Activated CD8-positive, alpha-beta memory T cell treated with anti-CD3 and anti-CD28 coated beads for 36 hours (primary cell): Measurements from ENCODE around the gene RNASEH2A. TPM values are rescaled to one million over a fixed set of nuclear protein-coding genes. Genes with fewer than 3 reads are reported as not detected.

ENCODE experiments used
- CTCF ChIA-PET: fragments of 350-600 bp; sonication (Branson Sonifier 250); formaldehyde crosslinking; loops from one replicate; lab custom pipeline; 2021; ENCODE audit warnings: antibody characterized with exemption; lab: Charles Lee
- POLR2A ChIA-PET: fragments of 350-600 bp; sonication (Branson Sonifier 250); formaldehyde crosslinking; loops from one replicate; lab custom pipeline; 2021; ENCODE audit warnings: antibody characterized with exemption; lab: Charles Lee
- total RNA-seq, 2 experiments: library from RNA; stranded (reverse); gene quantifications; one replicate each; pipeline ENCODE4 v1.2.3, GENCODE V29; 2021

RNASEH2A gene
- total RNA-seq, 2 experiments from 2014 or later = 58.3 to 60.7 TPM

- POLR2A ChIA-PET = interaction anchor here (0.6 to 8.2 kb wide), 3 partner anchors 21 to 1595 kb away, joined by 3 to 110 read pairs (median 10); partner anchors contain the start of gene HOOK2
Observed at GRCh38 chr19:12797607-12798006, 8.8 kb upstream of the RNASEH2A start.

DNA sequence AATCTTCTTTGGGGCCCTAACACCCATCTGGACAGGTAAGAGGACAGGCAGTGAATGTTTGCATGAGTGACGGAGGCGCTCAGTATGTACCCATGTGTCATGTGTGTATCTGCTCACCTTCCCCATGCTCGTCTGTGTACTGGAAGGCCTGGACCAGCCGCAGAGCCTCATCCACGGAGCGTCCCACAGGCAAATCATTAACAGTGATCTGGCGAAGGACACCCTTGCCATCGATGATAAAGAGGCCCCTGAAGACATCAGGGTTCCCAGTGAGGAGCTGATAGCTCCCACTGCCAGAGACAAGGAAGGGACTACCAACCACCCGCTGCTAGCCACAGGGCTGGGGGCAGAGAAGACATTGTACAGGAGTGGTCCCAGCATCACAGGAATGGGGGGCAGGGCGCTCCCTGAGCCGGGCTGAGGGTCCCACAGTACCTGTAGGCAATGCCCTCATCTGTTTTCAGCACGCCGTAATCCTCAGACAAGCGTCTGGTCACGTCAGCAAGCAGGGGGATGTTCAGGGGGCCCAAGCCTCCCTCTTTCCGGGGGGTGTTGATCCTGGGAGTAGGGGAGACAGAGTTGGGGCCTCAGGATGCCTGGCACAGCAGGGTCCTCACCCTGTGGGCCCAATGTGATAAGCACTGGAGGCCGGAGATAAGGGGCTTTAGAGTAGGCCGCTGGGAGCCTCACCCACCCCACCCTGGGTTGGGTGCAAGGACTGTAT, 6.5 kb upstream of the RNASEH2A start:
- CTCF ChIA-PET = interaction anchor here (0.6 to 14.9 kb wide), 5 partner anchors 33 to 243 kb away, joined by 3 to 598 read pairs (median 3); partner anchors contain the start of gene HOOK2
- POLR2A ChIA-PET = interaction anchor here (0.7 kb wide), 1 partner anchor 58 kb away, joined by 5 read pairs; no protein-coding TSS in a partner anchor

More at GRCh38 chr19:12797607-12798006, 8.8 kb upstream of the RNASEH2A start:
- CTCF ChIA-PET = interaction anchor here (0.7 to 14.9 kb wide), 7 partner anchors 15 to 1813 kb away, joined by 3 to 598 read pairs (median 4); partner anchors contain the start of genes HOOK2 and TRIR

DNA sequence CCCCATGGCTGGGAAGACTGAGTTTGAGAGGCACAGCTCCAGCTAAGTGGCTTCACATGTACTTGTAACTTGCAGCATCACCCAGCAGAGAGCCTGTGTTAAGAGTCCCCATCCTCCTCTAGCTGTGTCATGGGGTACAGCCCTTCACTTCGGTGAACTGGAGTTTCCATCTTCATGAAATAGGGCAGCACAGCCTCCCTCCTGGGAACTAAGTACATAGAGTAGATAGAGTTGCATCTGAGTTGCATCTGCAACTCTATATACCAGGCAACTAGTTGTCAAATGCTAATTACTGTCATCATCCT, 6.0 kb upstream of the RNASEH2A start:
- ChIA-PET POLR2A (interaction anchor here (0.7 to 0.9 kb wide), 2 partner anchors 9 to 58 kb away, joined by 4 to 5 read pairs; partner anchors contain the start of gene JUNB), CTCF (interaction anchor here (1.0 to 14.9 kb wide), 3 partner anchors 33 to 54 kb away, joined by 3 to 598 read pairs (median 4); partner anchors contain the start of gene HOOK2)

DNA sequence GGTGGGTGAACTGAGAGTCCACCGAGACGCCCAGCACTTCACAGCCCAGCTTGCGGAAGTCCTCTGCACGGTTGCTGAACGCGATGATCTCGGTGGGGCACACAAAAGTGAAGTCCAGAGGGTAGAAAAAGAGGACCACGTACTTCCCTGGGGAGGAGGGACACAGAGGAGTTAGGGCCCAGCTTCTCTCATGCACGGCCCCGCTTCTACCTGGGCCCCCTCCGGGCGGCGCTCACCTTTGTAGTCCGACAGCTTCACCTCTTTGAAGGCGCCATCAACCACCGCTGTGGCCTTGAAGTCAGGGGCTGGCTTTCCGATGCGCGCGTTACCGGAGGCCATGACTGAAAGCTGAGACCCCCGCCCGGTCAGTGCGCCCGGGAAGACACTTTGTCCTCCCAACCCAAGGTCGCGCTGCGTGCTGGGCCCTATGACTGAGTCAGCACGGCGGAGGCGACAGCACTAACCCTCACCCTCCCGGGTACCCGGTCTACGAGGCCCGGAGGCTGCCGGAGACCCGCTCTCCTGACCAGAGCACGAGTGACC, 5.4 kb upstream of the RNASEH2A start:
- CTCF ChIA-PET = interaction anchor here (0.7 to 14.9 kb wide), 3 partner anchors 10 to 34 kb away, joined by 3 to 598 read pairs (median 4); partner anchors contain the start of gene HOOK2
- POLR2A ChIA-PET = interaction anchor here (0.6 to 0.9 kb wide), 2 partner anchors 9 to 201 kb away, joined by 3 to 4 read pairs; partner anchors contain the start of gene JUNB

DNA sequence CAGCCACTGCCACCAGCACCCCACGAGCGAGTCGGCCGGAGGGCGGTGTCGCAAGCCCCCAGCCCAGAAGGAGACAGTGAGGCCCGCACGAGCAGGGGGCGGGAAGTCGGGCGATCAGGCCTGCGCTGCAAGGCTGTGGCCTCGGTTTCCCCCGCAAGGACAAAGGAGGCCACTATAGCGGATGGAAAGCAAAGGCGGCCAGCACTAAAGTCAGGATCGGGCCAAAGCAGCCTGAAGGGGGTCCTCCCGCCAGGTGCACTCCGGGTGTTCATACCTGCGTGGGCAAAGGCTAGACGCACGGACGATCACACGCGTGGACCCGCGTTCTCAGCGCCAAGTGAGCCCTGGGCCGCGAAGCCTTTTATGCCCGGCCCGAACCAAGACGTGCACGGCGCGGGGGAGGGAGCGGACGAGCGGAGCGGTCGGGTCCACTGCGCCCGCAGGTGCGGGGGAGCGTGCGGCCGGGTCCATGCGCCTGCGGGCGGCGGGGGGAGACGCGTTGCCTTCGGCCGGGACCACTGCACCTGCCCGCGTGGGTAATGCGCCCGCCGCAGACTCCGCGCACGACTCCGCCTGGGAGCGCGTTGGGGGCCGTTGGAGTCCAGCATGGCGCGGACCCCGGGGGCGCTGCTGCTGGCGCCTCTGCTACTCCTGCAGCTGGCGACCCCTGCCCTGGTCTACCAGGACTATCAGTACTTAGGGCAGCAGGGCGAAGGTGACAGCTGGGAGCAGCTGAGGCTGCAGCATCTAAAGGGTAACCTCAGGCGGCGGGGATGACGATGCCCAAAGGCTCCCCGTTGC, 4.7 kb upstream of the RNASEH2A start, which contains the start of the genes PRDX2 and THSD8:
Gene PRDX2, minus strand, starts transcription at position 335 of the 801 bp plus-strand sequence. CDS start 539 bp downstream, outside the sequence.
Gene THSD8, plus strand, starts transcription at position 604 of the 801 bp plus-strand sequence. Its CDS starts 3 bp downstream, at position 607.
- POLR2A ChIA-PET = interaction anchor here (0.6 to 1.8 kb wide), 4 partner anchors 9 to 1979 kb away, joined by 3 to 5 read pairs (median 4); partner anchors contain the start of gene JUNB
- CTCF ChIA-PET = interaction anchor here (0.5 to 14.9 kb wide), 6 partner anchors 10 to 126 kb away, joined by 3 to 598 read pairs (median 4); partner anchors contain the start of genes HOOK2 and JUNB

- POLR2A ChIA-PET = interaction anchor here (0.6 to 1.8 kb wide), 3 partner anchors 10 to 1980 kb away, joined by 3 to 5 read pairs (median 5); no protein-coding TSS in a partner anchor
Observed at GRCh38 chr19:12802267-12803106, 3.9 kb upstream of the RNASEH2A start.

DNA sequence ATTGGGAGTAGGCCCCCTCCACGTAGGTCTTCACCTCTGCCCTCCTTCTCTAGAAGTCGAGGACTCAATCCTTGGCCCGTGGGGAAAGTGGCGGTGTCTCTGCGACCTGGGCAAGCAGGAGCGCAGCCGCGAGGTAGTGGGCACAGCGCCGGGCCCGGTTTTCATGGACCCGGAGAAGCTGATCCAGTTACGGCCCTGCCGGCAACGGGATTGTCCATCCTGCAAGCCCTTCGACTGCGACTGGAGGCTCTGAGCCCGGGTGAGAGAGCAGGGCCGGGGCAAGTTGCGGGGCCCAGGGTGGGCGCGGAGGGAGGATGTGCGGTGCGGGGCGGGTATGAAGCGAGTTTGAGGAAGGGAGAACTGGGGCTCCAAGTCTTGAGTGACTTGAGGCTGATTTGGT, 2.3 kb upstream of the RNASEH2A start:
- POLR2A ChIA-PET = interaction anchor here (1.8 kb wide), 1 partner anchor 12 kb away, joined by 5 read pairs; no protein-coding TSS in a partner anchor
- CTCF ChIA-PET = interaction anchor here (14.9 kb wide), 1 partner anchor 37 kb away, joined by 598 read pairs; the partner anchor contains the start of gene HOOK2

More at GRCh38 chr19:12802267-12803106, 3.9 kb upstream of the RNASEH2A start:
- CTCF ChIA-PET = interaction anchor here (0.5 to 14.9 kb wide), 6 partner anchors 11 to 125 kb away, joined by 3 to 598 read pairs (median 3); partner anchors contain the start of genes HOOK2 and JUNB

DNA sequence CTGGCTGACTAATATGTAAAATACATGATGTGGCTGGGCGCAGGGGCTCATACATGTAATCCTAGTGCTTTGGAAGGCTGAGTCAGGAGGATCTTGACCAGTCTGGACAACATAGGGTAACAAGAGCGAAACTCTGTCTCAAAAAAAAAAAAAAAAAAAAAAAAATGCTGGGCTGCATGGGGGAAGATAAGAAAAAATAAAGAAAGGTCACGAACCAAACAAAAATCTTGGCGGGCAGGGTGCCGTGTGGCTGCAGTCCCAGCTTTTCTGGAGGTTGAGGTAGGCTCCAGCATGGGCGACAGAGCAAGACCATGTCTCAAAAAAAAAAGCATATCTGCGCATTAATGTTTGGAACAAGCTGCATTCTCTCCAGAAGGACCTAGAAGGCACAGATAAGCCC, 8.7 kb downstream of the RNASEH2A start:
- CTCF ChIA-PET = interaction anchor here (0.7 to 1.6 kb wide), 2 partner anchors 54 to 118 kb away, joined by 3 to 4 read pairs; no protein-coding TSS in a partner anchor
- POLR2A ChIA-PET = interaction anchor here (0.7 kb wide), 1 partner anchor 75 kb away, joined by 3 read pairs; no protein-coding TSS in a partner anchor

DNA sequence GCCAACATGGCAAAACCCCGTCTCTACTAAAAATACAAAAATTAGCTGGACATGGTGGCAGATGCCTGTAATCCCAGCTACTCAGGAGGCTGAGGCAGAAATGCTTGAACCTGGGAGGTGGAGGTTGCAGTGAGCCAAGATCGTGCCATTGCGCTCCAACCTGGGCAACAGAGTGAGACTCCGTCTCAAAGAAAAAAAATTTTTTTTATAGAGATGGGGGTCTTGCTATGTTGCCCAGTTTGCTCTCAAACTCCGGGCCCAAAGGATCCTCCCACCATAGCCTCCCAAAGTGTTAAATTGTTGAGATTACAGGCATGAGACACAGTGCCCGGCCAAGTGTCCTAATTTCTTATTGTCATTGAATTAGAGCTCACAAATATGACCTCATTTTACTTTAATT, 10.8 kb downstream of the RNASEH2A start:
- ChIA-PET CTCF (interaction anchor here (1.0 kb wide), 1 partner anchor 10 kb away, joined by 3 read pairs; no protein-coding TSS in a partner anchor), POLR2A (interaction anchor here (0.7 kb wide), 1 partner anchor 166 kb away, joined by 5 read pairs; no protein-coding TSS in a partner anchor)

- ChIA-PET CTCF (interaction anchor here (0.7 to 1.0 kb wide), 3 partner anchors 11 to 1731 kb away, joined by 3 read pairs; no protein-coding TSS in a partner anchor), POLR2A (interaction anchor here (0.5 to 0.7 kb wide), 3 partner anchors 11 to 445 kb away, joined by 3 to 12 read pairs (median 4); no protein-coding TSS in a partner anchor)
Observed at GRCh38 chr19:12817810-12818209, 11.4 kb downstream of the RNASEH2A start.

GRCh38 chr19:12821761-12822160, 15.4 kb downstream of the RNASEH2A start:
- ChIA-PET POLR2A (interaction anchor here (0.6 kb wide), 1 partner anchor 97 kb away, joined by 3 read pairs; no protein-coding TSS in a partner anchor), CTCF (interaction anchor here (1.0 kb wide), 1 partner anchor 56 kb away, joined by 4 read pairs; no protein-coding TSS in a partner anchor)

DNA sequence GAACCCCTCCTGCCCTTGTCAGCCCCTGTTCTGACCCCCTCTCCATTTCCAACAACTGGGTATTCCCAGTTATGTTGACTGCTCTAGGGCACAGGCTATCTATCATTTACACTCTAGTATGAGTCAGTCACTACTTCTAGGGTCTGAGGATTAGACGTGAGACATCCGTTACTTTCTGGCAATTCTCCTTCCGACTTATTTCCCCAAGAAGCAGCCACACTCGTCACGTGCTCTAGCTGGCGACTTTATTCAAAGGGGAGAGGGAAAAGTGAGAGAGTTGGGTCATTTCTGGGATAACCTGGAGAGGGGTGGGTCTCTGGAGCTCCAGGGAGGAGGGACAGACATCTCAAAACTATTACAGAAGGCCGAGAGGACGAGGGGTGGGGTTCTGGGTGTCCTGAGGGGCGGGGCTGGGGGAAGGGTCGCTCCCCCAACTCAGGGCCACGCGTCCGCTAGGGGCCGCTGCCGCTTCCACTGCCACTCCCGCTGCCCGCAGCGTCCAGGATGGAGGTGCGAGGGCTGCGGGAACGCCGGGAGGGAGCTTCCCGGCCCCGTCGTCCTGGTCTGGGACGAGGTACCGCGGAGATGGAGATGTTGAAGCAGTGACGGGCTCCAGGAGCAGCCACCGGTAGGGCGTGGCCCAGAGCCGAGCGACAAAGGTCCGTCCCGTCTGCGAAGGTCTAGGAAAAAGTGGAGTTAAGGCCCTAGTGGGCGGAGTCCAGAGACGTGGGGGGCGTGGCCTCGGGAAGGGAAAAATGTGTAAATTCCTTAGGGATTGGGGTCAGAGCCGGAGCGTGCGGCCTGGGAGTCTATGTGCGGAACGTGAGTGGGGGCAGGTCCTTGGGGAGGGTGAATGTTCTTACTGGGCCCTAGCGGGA, 19.1 kb downstream of the RNASEH2A start:
- POLR2A ChIA-PET = no interaction called here

GRCh38 chr19:12828494-12828893, 22.1 kb downstream of the RNASEH2A start:
- ChIA-PET CTCF (interaction anchor here (0.9 to 2.9 kb wide), 5 partner anchors 19 to 76 kb away, joined by 3 to 9 read pairs (median 3); no protein-coding TSS in a partner anchor), POLR2A (interaction anchor here (0.5 kb wide), 1 partner anchor 263 kb away, joined by 4 read pairs; no protein-coding TSS in a partner anchor)

More for the DNA sequence above, 19.1 kb downstream of the RNASEH2A start:
- CTCF ChIA-PET = interaction anchor here (0.6 kb wide), 1 partner anchor 96 kb away, joined by 3 read pairs; no protein-coding TSS in a partner anchor

- ChIA-PET POLR2A (no interaction called here), CTCF (interaction anchor here (0.6 to 1.5 kb wide), 2 partner anchors 68 to 1540 kb away, joined by 7 to 9 read pairs; no protein-coding TSS in a partner anchor)
Observed at GRCh38 chr19:12833418-12833737, 27.0 kb downstream of the RNASEH2A start.
